Kidney epithelial cell (primary cell): ENCODE results near the gene SYT13. TPM values are rescaled to one million over a fixed set of nuclear protein-coding genes. Genes with fewer than 3 reads are reported as not detected.

Experiments used
- DNase-seq: peaks from one replicate; pipeline ENCODE4 v3.0.0-alpha.2; 2010; ENCODE audit warnings: low read depth
- H3K27me3 ChIP-seq: 2 replicates; pipeline ENCODE4 v1.6.0; 2011; ENCODE audit warnings: low read length; ENCODE audit not compliant: control insufficient read depth, insufficient read depth
- H3K36me3 ChIP-seq: 2 replicates; pipeline ENCODE4 v1.5.1; 2011; ENCODE audit warnings: low read length; ENCODE audit not compliant: control insufficient read depth, insufficient read depth
- H3K4me3 ChIP-seq: 2 replicates; pipeline ENCODE4 v1.5.1; 2011; ENCODE audit warnings: low read depth, mild to moderate bottlenecking, control low read depth, low read length
- CTCF ChIP-seq: IDR thresholded peaks from 2 replicates; pipeline ENCODE4 v1.5.1; 2011; ENCODE audit warnings: mild to moderate bottlenecking, moderate library complexity, low read length, control low read depth, inconsistent platforms; ENCODE audit not compliant: insufficient read depth, poor library complexity, severe bottlenecking
- total RNA-seq: library from RNA; depleted of rRNA; stranded (reverse); fragments of >200 nt; gene quantifications from 2 replicates; pipeline ENCODE4 v1.2.3, GENCODE V29; 2015

Gene SYT13
- total RNA-seq, 1 donor from 2014 or later, result 10.1 TPM

GRCh38 chr11:45247433-45247832 lies 38.7 kb downstream of the SYT13 start:
- Histone ChIP-seq H3K36me3 (no peaks in the 10 kb centered on the region), H3K4me3 (no peak overlapping the region), H3K27me3 (no peaks in the 10 kb centered on the region)
- TF ChIP-seq CTCF, result no peak
- DNase-seq, result no peak

GRCh38 chr11:45246241-45246640 lies 39.9 kb downstream of the SYT13 start:
- TF ChIP-seq CTCF, result no peak
- Histone ChIP-seq H3K36me3 (no peaks in the 10 kb centered on the region), H3K4me3 (no peak overlapping the region), H3K27me3 (no peaks in the 10 kb centered on the region)
- DNase-seq, result no peak

GRCh38 chr11:45245218-45246045 lies 40.7 kb downstream of the SYT13 start:
- no peak for TF ChIP-seq CTCF
- Histone ChIP-seq H3K27me3 (no peaks in the 10 kb centered on the region), H3K36me3 (no peaks in the 10 kb centered on the region), H3K4me3 (no peak overlapping the region)
- DNase-seq, result no peak

GRCh38 chr11:45243967-45244366 lies 42.2 kb downstream of the SYT13 start:
- H3K27me3 ChIP-seq, result no peaks in the 10 kb centered on the region
- H3K4me3 ChIP-seq, result no peak overlapping the region
- DNase-seq, result no peak
- H3K36me3 ChIP-seq, result no peaks in the 10 kb centered on the region
- no peak for TF ChIP-seq CTCF

- no peak for TF ChIP-seq CTCF
- no peaks in the 10 kb centered on the region for H3K27me3 ChIP-seq
Measured at GRCh38 chr11:45239733-45240132, 46.4 kb downstream of the SYT13 start.

GRCh38 chr11:45238724-45239123 lies 47.4 kb downstream of the SYT13 start:
- peak; percentile 67 for DNase-seq
- Histone ChIP-seq H3K27me3 (no peaks in the 10 kb centered on the region), H3K36me3 (no peaks in the 10 kb centered on the region), H3K4me3 (no peak overlapping the region)
- TF ChIP-seq CTCF, result no peak

More at GRCh38 chr11:45239733-45240132, 46.4 kb downstream of the SYT13 start:
- Histone ChIP-seq H3K36me3 (no peaks in the 10 kb centered on the region), H3K4me3 (no peak overlapping the region)
- no peak for DNase-seq
